Endothelial cell of umbilical vein (primary cell): ENCODE results near the gene CETP. TPM values are rescaled to one million over a fixed set of nuclear protein-coding genes. Genes with fewer than 3 reads are reported as not detected.
"Not testable (repeated sequence)": the region's sequence is repeated elsewhere in the genome, so short reads cannot be mapped to it uniquely, and the experiment has no call there.

Experiments
- BruUV-seq: library from RNA; stranded (reverse); fragments of 400-500 nt; replicated peaks from 2 replicates; lab custom pipeline; 2021; lab: Mats Ljungman, UMichigan
- CTCF ChIA-PET: fragments of 300-600, 350-600 bp; sonication (Branson Sonifier 250); formaldehyde crosslinking; loops from one replicate; lab custom pipeline; 2021; ENCODE audit warnings: antibody characterized with exemption, inconsistent platforms; lab: Charles Lee
- POLR2A ChIA-PET: fragments of 300-600, 350-600 bp; sonication (Branson Sonifier 250); formaldehyde crosslinking; loops from one replicate; lab custom pipeline; 2021; ENCODE audit warnings: antibody characterized with exemption, inconsistent platforms; lab: Charles Lee
- DNase-seq: peaks from one replicate; pipeline ENCODE4 v3.0.0-alpha.2; 2011; ENCODE audit warnings: low read depth, low spot score
- FAIRE-seq: peaks from 2 replicates; lab custom pipeline; 2011; peaks lifted over from hg19 to GRCh38; lab: Jason Lieb, UNC
- H2AFZ ChIP-seq: 2 replicates; pipeline ENCODE4 v1.6.0; 2012; ENCODE audit warnings: low read depth, low read length, control low read depth, inconsistent platforms
- H3K27ac ChIP-seq: 2 replicates; pipeline ENCODE4 v1.5.1; 2011; ENCODE audit warnings: low read depth, mild to moderate bottlenecking, control low read depth, low read length, moderate library complexity; ENCODE audit not compliant: insufficient read depth
- H3K27me3 ChIP-seq, 2 experiments: 2 replicates each; pipeline versions ENCODE4 v1.6.0 to v1.6.1; 2011; ENCODE audit warnings: low read length in 2 of 2, mixed read lengths in 1 of 2; ENCODE audit not compliant: control insufficient read depth in 2 of 2, insufficient read depth in 2 of 2
- H3K36me3 ChIP-seq, 2 experiments: 2 replicates in 1 of 2; 3 replicates in 1 of 2; pipeline ENCODE4 v1.5.1; 2011; ENCODE audit warnings: low read length in 2 of 2, mild to moderate bottlenecking in 1 of 2, moderate library complexity in 1 of 2; ENCODE audit not compliant: control insufficient read depth in 2 of 2, insufficient read depth in 2 of 2; ENCODE audit errors: extremely low read depth in 1 of 2
- H3K4me1 ChIP-seq: 3 replicates; pipeline ENCODE4 v1.5.1; 2011; ENCODE audit warnings: mild to moderate bottlenecking, low read length; ENCODE audit not compliant: control insufficient read depth, insufficient read depth; ENCODE audit errors: extremely low read depth
- H3K4me2 ChIP-seq: 2 replicates; pipeline ENCODE4 v1.6.1; 2011; ENCODE audit warnings: low read length, control low read depth, mixed read lengths; ENCODE audit not compliant: insufficient read depth
- H3K4me3 ChIP-seq, 3 experiments: fragments of 200-600 bp in 1 of 3; sonication (generic), shearing (Covaris generic) in 1 of 3; replicated peaks in 1 of 3; 2 replicates each; pipeline ENCODE4 v1.5.1; 2011 to 2016; ENCODE audit warnings: control low read depth in 3 of 3, low read length in 3 of 3, mild to moderate bottlenecking in 2 of 3, inconsistent platforms in 1 of 3, low read depth in 1 of 3, moderate library complexity in 1 of 3; ENCODE audit not compliant: insufficient read depth in 1 of 3
- H3K79me2 ChIP-seq: 2 replicates; pipeline ENCODE4 v1.6.0; 2012; ENCODE audit warnings: low read length, inconsistent platforms; ENCODE audit not compliant: control insufficient read depth, insufficient read depth
- H3K9ac ChIP-seq: replicated peaks from 2 replicates; pipeline ENCODE3; 2011; ENCODE audit warnings: low read length, control low read depth; ENCODE audit not compliant: insufficient read depth; ENCODE audit errors: extremely low read depth
- H3K9me1 ChIP-seq: replicated peaks from 3 replicates; pipeline ENCODE4 v1.6.0; 2011; ENCODE audit warnings: mild to moderate bottlenecking, low read length; ENCODE audit not compliant: control insufficient read depth, insufficient read depth; ENCODE audit errors: extremely low read depth
- H3K9me3 ChIP-seq: replicated peaks from 2 replicates; pipeline ENCODE4 v1.5.1; 2012; ENCODE audit warnings: low read length, inconsistent platforms; ENCODE audit not compliant: control insufficient read depth, insufficient read depth
- H4K20me1 ChIP-seq: replicated peaks from 2 replicates; pipeline ENCODE3; 2011; ENCODE audit warnings: mild to moderate bottlenecking, low read length; ENCODE audit not compliant: control insufficient read depth, insufficient read depth; ENCODE audit errors: extremely low read depth
- GATA2 ChIP-seq: IDR thresholded peaks from 2 replicates; pipeline ENCODE4 v1.7.0; 2011; ENCODE audit warnings: low read depth, mild to moderate bottlenecking, moderate library complexity, mixed read lengths, low read length; ENCODE audit not compliant: insufficient read length, insufficient read depth
- POLR2AphosphoS5 ChIP-seq: IDR thresholded peaks from 2 replicates; pipeline ENCODE4 v1.6.1; 2012; ENCODE audit warnings: low read depth, mild to moderate bottlenecking, control low read depth, low read length, moderate library complexity; ENCODE audit not compliant: insufficient read depth
- dilution Hi-C: fragments of 300-500 bp; cut with MboI; formaldehyde crosslinking; loops from one replicate; pipeline ENCODE4 v1.15.0; 2019; ENCODE audit warnings: low sequenced_read_pairs; ENCODE audit not compliant: extremely low pct_ligation_motif_present
- intact Hi-C: fragments of 100-400 bp; cut with micrococcal nuclease; formaldehyde crosslinking; loops from one replicate; pipeline ENCODE4 v1.10.0; 2022
- polyA plus RNA-seq, 4 experiments: library from polyadenylated mRNA; depleted of rRNA in 3 of 4; stranded (reverse) in 3 of 4; unstranded in 1 of 4; fragments of >200 nt; gene quantifications; 2 replicates each; pipeline versions ENCODE4 v1.2.1 to v1.2.3, GENCODE V29; 2011 to 2012; ENCODE audit warnings: missing spikeins in 1 of 4
- total RNA-seq: library from RNA; stranded (reverse); gene quantifications from 2 replicates; pipeline ENCODE4 v1.2.3, GENCODE V29; 2021

The CETP gene
- total and polyA plus RNA-seq, 2 donors (not counting 3 experiments of a cell fraction or from before 2014, with no cell fraction given): 2.2 to 2.8 TPM

GRCh38 chr16:56933828-56934598 is 27.7 kb upstream of the CETP start:
- H3K9ac ChIP-seq: peak overlapping the region; percentile 94
- peaks cover 50% of the 10 kb centered on the region for H3K79me2 ChIP-seq
- DNase-seq: no peak
- intact Hi-C loops: loop anchor here (1.0 kb wide), 1 partner anchor 327 kb away; no protein-coding TSS in a partner anchor
- no peaks in the 10 kb centered on the region for H3K9me3 ChIP-seq
- H4K20me1 ChIP-seq: peaks cover 19% of the 10 kb centered on the region
- peaks cover 26% of the 10 kb centered on the region for H3K4me1 ChIP-seq
- dilution Hi-C loops: no loop called here
- no peak overlapping the region for H2AFZ ChIP-seq
- H3K36me3 ChIP-seq: peaks cover 15 to 25% of the 10 kb centered on the region in 2 experiments
- H3K27ac ChIP-seq: peak overlapping the region; percentile 80
- BruUV-seq: no TSS peak
- peak overlapping the region; percentile 66 to 94 (median 85) for H3K4me3 ChIP-seq
- ChIA-PET CTCF (interaction anchor here (0.7 to 2.4 kb wide), 4 partner anchors 65 to 141 kb away, joined by 3 to 18 read pairs (median 4); no protein-coding TSS in a partner anchor), POLR2A (no interaction called here)
- H3K4me2 ChIP-seq: peak overlapping the region; percentile 96
- TF ChIP-seq GATA2 (no peak), POLR2AphosphoS5 (no peak)
- no peaks in the 10 kb centered on the region for H3K27me3 ChIP-seq
- peak; percentile 38 for FAIRE-seq
- H3K9me1 ChIP-seq: no peaks in the 10 kb centered on the region

- Histone ChIP-seq H3K4me2 (peak overlapping the region; percentile 96), H3K4me3 (peak overlapping the region in 2 of 3 experiments; percentile 85 to 94), H3K9ac (peak overlapping the region; percentile 94), H3K4me1 (peaks cover 26% of the 10 kb centered on the region), H4K20me1 (peaks cover 19% of the 10 kb centered on the region), H3K79me2 (peaks cover 50% of the 10 kb centered on the region), H3K36me3 (peaks cover 16 to 28% of the 10 kb centered on the region in 2 experiments)
- CTCF ChIA-PET: interaction anchor here (2.4 kb wide), 1 partner anchor 141 kb away, joined by 18 read pairs; no protein-coding TSS in a partner anchor
- DNase-seq, POLR2A ChIA-PET, H3K9me1 ChIP-seq, H3K27me3 ChIP-seq, H2AFZ ChIP-seq, H3K9me3 ChIP-seq, dilution Hi-C loops, FAIRE-seq, H3K27ac ChIP-seq, intact Hi-C loops, BruUV-seq: not testable (repeated sequence)
Measured at GRCh38 chr16:56934599-56935145, 27.1 kb upstream of the CETP start.
